Peyer's patch (tissue), 4 donors: ENCODE data around the gene SMYD3. TPM values are rescaled to one million over a fixed set of nuclear protein-coding genes. Genes with fewer than 3 reads are reported as not detected.

Experiments
- DNase-seq, 3 donors: peaks; one replicate each; pipeline ENCODE4 v3.0.0-alpha.2; 2017 to 2019
- H3K27ac ChIP-seq, 4 donors: fragments of 200-600 bp; sonication (generic); one replicate each; pipeline ENCODE4 v1.5.1; 2016 to 2019
- H3K27me3 ChIP-seq, 2 donors: fragments of 200-600 bp; sonication (generic); one replicate each; pipeline ENCODE4 v1.5.1; 2019
- H3K36me3 ChIP-seq, 3 donors: fragments of 200-600 bp; sonication (generic); one replicate each; pipeline ENCODE4 v1.5.1; 2016 to 2019
- H3K4me1 ChIP-seq, 4 donors: fragments of 200-600 bp; sonication (generic); one replicate each; pipeline ENCODE4 v1.5.1; 2016 to 2019
- H3K4me3 ChIP-seq, 4 donors: fragments of 200-600 bp; sonication (generic); 1 replicate in 3 of 4; 2 replicates in 1 of 4; pipeline ENCODE4 v1.5.1; 2016 to 2019; ENCODE audit warnings: mild to moderate bottlenecking in 1 of 4
- H3K9me3 ChIP-seq, 4 donors: fragments of 200-600 bp; sonication (generic); one replicate each; pipeline ENCODE4 v1.5.1; 2016 to 2019; ENCODE audit warnings: mild to moderate bottlenecking in 1 of 4
- CTCF ChIP-seq, 6 experiments: fragments of 450-650 bp in 4 of 6; fragments of 200-600 bp in 2 of 6; sonication (generic) in 1 of 6; IDR thresholded peaks; one replicate each; pipeline ENCODE4 v1.5.1; 2017 to 2019; ENCODE audit warnings: antibody characterized with exemption in 6 of 6, mild to moderate bottlenecking in 3 of 6, moderate library complexity in 1 of 6
- POLR2A ChIP-seq, 2 donors: fragments of 450-650 bp; IDR thresholded peaks; one replicate each; pipeline ENCODE4 v1.5.1; 2017; ENCODE audit warnings: antibody characterized with exemption in 2 of 2, mild to moderate bottlenecking in 2 of 2, moderate library complexity in 2 of 2
- total RNA-seq, 4 donors: library from RNA; depleted of rRNA; stranded (reverse); fragments of >200 nt; gene quantifications; one replicate each; pipeline ENCODE4 v1.1.0, GENCODE V29; 2016

SMYD3 gene
- total RNA-seq, 4 donors from 2014 or later = 19.8 to 55.3 (median 26.9) TPM

- Histone ChIP-seq H3K9me3 (peaks cover 0 to 2% (median 0%) of the 10 kb centered on the region in 4 donors), H3K27ac (no peak overlapping the region), H3K4me1 (no peaks in the 10 kb centered on the region), H3K27me3 (no peaks in the 10 kb centered on the region), H3K36me3 (peaks cover 0 to 6% (median 0%) of the 10 kb centered on the region in 3 donors), H3K4me3 (no peak overlapping the region)
- no peak for TF ChIP-seq POLR2A (IDR thresholded peaks at IDR 0.05)
- no peak for TF ChIP-seq CTCF (IDR thresholded peaks at IDR 0.05)
- no peak for DNase-seq
These were observed 89.1 kb downstream of the SMYD3 start for GRCh38 chr1:246417813-246418564.

DNA sequence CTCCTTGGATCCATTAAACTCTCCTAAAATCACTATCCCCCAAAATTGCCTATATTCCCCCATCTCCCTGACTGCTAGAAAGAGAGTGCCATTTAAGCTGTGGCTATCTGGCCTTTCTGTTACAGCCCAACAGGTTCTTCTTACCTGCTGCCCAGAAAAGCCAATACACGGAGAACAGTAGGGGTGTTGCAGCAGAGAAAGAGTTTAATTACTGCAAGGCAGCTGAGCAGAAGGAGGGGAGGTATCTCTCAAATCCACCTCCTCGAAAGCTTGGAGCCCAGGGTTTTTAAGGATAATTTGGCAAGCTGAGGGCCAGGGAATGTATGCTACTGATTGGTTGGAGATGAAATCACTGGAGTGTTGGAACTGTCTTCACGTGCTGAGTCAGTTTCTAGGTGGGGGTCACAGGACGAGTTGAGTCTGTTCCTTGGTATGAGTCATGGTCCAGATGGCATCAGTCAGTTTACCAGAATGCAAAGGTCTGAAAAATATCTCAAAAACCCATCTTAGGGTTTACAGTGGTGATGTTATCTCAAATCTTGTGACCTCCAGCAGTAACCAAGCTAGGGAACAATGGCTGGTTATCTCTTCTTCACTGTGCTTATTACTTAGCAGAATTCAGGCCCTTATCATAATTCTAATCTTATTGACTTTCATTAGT is 89.8 kb downstream of the SMYD3 start:
- peaks cover 0 to 2% (median 0%) of the 10 kb centered on the region in 4 donors for H3K9me3 ChIP-seq
- peaks cover 0 to 6% (median 0%) of the 10 kb centered on the region in 3 donors for H3K36me3 ChIP-seq
- TF ChIP-seq POLR2A (IDR thresholded peaks at IDR 0.05) = no peak
- TF ChIP-seq CTCF (IDR thresholded peaks at IDR 0.05) = no peak
- no peak overlapping the region for H3K27ac ChIP-seq
- H3K4me3 ChIP-seq = no peak overlapping the region
- H3K27me3 ChIP-seq = no peaks in the 10 kb centered on the region
- DNase-seq = no peak
- H3K4me1 ChIP-seq = no peaks in the 10 kb centered on the region

GRCh38 chr1:246416261-246416660 is 90.8 kb downstream of the SMYD3 start:
- Histone ChIP-seq H3K4me1 (no peaks in the 10 kb centered on the region), H3K9me3 (peaks cover 0 to 2% (median 0%) of the 10 kb centered on the region in 4 donors), H3K36me3 (peaks cover 0 to 6% (median 0%) of the 10 kb centered on the region in 3 donors), H3K4me3 (no peak overlapping the region), H3K27ac (no peak overlapping the region), H3K27me3 (no peaks in the 10 kb centered on the region)
- no peak for DNase-seq
- TF ChIP-seq POLR2A (IDR thresholded peaks at IDR 0.05) = no peak
- TF ChIP-seq CTCF (IDR thresholded peaks at IDR 0.05) = no peak

DNA sequence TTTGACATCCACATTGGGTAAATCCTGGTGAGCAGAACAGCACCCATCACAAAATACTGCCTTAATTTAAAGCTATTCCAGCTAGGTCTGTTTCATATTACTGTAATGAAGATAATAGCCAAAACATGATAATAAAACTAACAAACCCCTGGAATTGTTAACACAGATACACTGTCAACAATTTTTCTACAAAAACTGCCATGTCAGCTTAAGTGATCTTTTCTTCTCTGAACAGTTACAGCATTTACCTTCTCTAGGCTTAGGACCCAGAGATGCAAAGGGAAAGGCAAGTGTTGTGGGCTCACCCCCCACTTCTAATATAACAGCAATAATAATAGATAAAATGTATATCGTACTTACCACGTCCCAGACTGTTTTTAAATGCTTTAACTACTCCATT is 92.1 kb downstream of the SMYD3 start:
- H3K4me1 ChIP-seq = no peaks in the 10 kb centered on the region
- TF ChIP-seq CTCF (IDR thresholded peaks at IDR 0.05) = no peak
- TF ChIP-seq POLR2A (IDR thresholded peaks at IDR 0.05) = no peak
- no peak for DNase-seq
- no peak overlapping the region for H3K27ac ChIP-seq
- peaks cover 0 to 6% (median 0%) of the 10 kb centered on the region in 3 donors for H3K36me3 ChIP-seq
- H3K9me3 ChIP-seq = peaks cover 0 to 2% (median 0%) of the 10 kb centered on the region in 4 donors
- H3K27me3 ChIP-seq = no peaks in the 10 kb centered on the region
- H3K4me3 ChIP-seq = no peak overlapping the region

DNA sequence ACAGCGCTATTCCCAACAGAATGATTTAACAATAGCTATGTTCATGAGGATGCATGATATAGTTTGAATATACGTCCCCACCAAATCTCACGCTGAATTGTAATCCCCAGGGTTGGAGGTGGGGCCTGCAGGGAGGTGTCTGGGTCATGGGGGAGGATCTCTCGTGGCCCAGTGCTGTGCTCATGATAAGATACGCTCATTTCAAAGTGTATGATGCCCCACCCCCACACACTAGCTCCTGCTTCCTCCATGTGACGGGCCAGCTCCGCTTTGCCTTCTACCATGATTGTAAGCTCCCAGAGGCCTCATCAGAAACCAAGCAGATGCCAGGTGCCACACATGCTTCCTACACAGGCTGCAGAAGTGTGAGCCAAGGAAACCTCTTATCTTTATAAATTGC is 93.6 kb downstream of the SMYD3 start:
- H3K27me3 ChIP-seq = no peaks in the 10 kb centered on the region
- H3K4me1 ChIP-seq = no peaks in the 10 kb centered on the region
- H3K27ac ChIP-seq = no peak overlapping the region
- no peaks in the 10 kb centered on the region for H3K9me3 ChIP-seq
- DNase-seq = no peak
- H3K36me3 ChIP-seq = peaks cover 0 to 3% (median 0%) of the 10 kb centered on the region in 3 donors
- no peak overlapping the region for H3K4me3 ChIP-seq
- TF ChIP-seq POLR2A (IDR thresholded peaks at IDR 0.05) (no peak), CTCF (IDR thresholded peaks at IDR 0.05) (no peak)
